HepG2 (cell line): ENCODE results near the gene MYOM1. TPM values are rescaled to one million over a fixed set of nuclear protein-coding genes. Genes with fewer than 3 reads are reported as not detected.

Experiments used
- DPF2 ChIP-seq: sonication (generic); formaldehyde crosslinking; IDR thresholded peaks from 2 replicates; pipeline ENCODE4 v1.4.0; 2020; ENCODE audit warnings: mild to moderate bottlenecking, low read depth, missing genetic modification reagents, borderline replicate concordance
- ETV6 ChIP-seq: sonication (generic); formaldehyde crosslinking; conservative IDR thresholded peaks from 2 replicates; pipeline ENCODE4 v1.4.0; 2020; ENCODE audit warnings: missing genetic modification reagents
- EZH2 ChIP-seq: conservative IDR thresholded peaks from 2 replicates; pipeline ENCODE4 v1.6.1; 2012; ENCODE audit warnings: mild to moderate bottlenecking, low read depth, low read length, moderate library complexity
- MAF1 ChIP-seq: sonication (generic); formaldehyde crosslinking; IDR thresholded peaks from 2 replicates; pipeline ENCODE4 v1.5.0; 2020; ENCODE audit warnings: missing genetic modification reagents, borderline replicate concordance
- MEIS1 ChIP-seq: sonication (generic); formaldehyde crosslinking; IDR thresholded peaks from 2 replicates; pipeline ENCODE4 v1.9.0; 2021; ENCODE audit warnings: mild to moderate bottlenecking, missing genetic modification reagents, moderate library complexity, borderline replicate concordance
- NCOR1 ChIP-seq: fragments of 200-600 bp; sonication (generic); IDR thresholded peaks from 2 replicates; pipeline ENCODE4 v1.7.0; 2017; ENCODE audit warnings: antibody characterized with exemption, low read length, borderline replicate concordance
- NFIC ChIP-seq: IDR thresholded peaks from 2 replicates; pipeline ENCODE4 v1.6.1; 2012; ENCODE audit warnings: mild to moderate bottlenecking, low read length, inconsistent platforms
- RXRA ChIP-seq: sonication (generic); formaldehyde crosslinking; IDR thresholded peaks from 2 replicates; pipeline ENCODE4 v1.5.1; 2020; ENCODE audit warnings: missing genetic modification reagents
- SOX6 ChIP-seq, 2 experiments: fragments of 450-650 bp in 1 of 2; sonication (generic) in 1 of 2; formaldehyde crosslinking in 1 of 2; IDR thresholded peaks; 2 replicates each; pipeline versions ENCODE4 v1.4.0 to v1.6.1; 2017 to 2020; ENCODE audit warnings: antibody characterized with exemption in 1 of 2, mild to moderate bottlenecking in 1 of 2, missing genetic modification reagents in 1 of 2
- U2AF1 ChIP-seq: fragments of 200-400 bp; formaldehyde crosslinking; optimal IDR thresholded peaks from 2 replicates; pipeline ENCODE3; 2017; ENCODE audit warnings: mild to moderate bottlenecking, low read depth, low read length
- ZBTB40 ChIP-seq, 2 experiments: fragments of 450-650 bp in 1 of 2; sonication (generic) in 1 of 2; formaldehyde crosslinking in 1 of 2; IDR thresholded peaks; 2 replicates each; pipeline versions ENCODE4 v1.6.1 to v1.8.0; 2016 to 2022; ENCODE audit warnings: antibody characterized with exemption in 1 of 2, mild to moderate bottlenecking in 1 of 2, missing genetic modification reagents in 1 of 2
- ZKSCAN1 ChIP-seq: fragments of 150-350 bp; IDR thresholded peaks from 2 replicates; pipeline ENCODE4 v1.6.1; 2014; ENCODE audit warnings: low read length
- ZSCAN21 ChIP-seq: sonication (generic); formaldehyde crosslinking; IDR thresholded peaks from 2 replicates; pipeline ENCODE4 v1.8.0; 2022; ENCODE audit warnings: mild to moderate bottlenecking, missing genetic modification reagents, moderate library complexity, borderline replicate concordance
- polyA plus RNA-seq, 8 experiments: library from polyadenylated mRNA; depleted of rRNA in 3 of 8; stranded (reverse) in 7 of 8; unstranded in 1 of 8; fragments of >200 nt; fragmentation: Illumina TruSeq in 4 of 8; extraction: Trizol in 4 of 8; gene quantifications; 2 replicates each; pipeline versions ENCODE4 v1.2.1 to v1.2.3, GENCODE V29; 2011 to 2016; ENCODE audit warnings: low read depth in 4 of 8, missing spikeins in 1 of 8, mixed read lengths in 1 of 8; ENCODE audit not compliant: insufficient read depth in 1 of 8
- total RNA-seq, 5 experiments: library from RNA; depleted of rRNA; stranded (reverse); fragments of >200 nt; fragmentation: Illumina TruSeq; extraction: Trizol; gene quantifications; 2 replicates each; pipeline ENCODE4 v1.2.3, GENCODE V29; 2016; ENCODE audit warnings: low read depth in 1 of 5
- TF ChIP-seq, protein P1 (sequence below): sonication (generic); formaldehyde crosslinking; conservative IDR thresholded peaks from 2 replicates; pipeline ENCODE4 v1.8.0; 2022; ENCODE audit warnings: low read depth, missing genetic modification reagents
- TF ChIP-seq, protein P2 (sequence below): sonication (generic); formaldehyde crosslinking; IDR thresholded peaks from 2 replicates; pipeline ENCODE4 v1.4.0; 2020; ENCODE audit warnings: mild to moderate bottlenecking, missing genetic modification reagents

Gene MYOM1
- total and polyA plus RNA-seq, 2 of the 13 experiments (the other 11 are each of a cell fraction or from before 2014, with no cell fraction given) = 0.46 to 0.98 TPM

DNA sequence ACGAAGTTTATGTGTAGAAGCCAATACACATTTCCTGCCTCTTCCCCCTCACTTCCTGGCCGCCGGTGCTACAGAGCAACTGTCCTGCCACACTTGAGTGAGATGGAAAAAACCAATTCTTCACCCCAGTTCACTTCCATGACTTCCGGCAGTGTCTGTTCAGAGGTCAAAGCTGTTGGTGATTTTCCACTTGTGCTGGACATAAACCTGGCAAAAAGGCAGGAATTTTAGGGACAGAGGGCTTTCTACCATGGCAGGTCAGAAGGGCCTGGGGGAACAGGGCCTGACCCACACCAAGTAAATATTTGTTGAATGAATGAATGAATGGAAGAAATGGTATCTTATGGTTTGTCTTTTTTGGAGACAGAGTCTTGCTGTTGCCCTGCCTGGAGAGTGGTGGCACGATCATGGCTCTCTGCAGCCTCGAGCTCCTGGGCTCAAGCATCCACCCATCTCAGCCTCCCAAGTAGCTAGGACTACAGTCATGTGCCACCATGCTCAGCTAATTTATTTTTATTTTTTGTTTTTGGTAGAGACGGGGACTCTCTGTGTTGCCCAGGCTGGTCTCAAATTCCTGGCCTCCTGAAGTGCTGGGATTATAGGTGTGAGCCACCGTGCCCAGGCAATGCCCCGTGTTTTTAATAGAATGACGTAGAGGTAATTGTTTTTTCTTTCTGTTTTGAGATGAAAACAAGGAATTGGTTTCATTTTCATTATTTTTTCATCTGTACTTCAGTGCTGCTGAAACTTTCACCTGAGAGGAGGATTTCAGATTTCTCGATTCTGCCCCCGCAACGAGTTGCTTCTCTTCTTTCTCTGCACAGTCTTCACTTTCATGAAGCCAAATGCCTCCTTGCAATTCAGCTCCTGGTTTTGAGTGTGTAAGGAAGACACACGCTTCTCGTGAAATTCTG, 158.8 kb downstream of the MYOM1 start (continued):
- TF ChIP-seq NFIC (peak; percentile 98), ZBTB40 (IDR thresholded peaks at IDR 0.05) (peak; percentile 52), ZBTB40 (CRISPR knock-in tag; IDR thresholded peaks at IDR 0.05) (peak; percentile 23; the same call in 1 of the 2 replicates), SOX6 (IDR thresholded peaks at IDR 0.05) (no peak), SOX6 (CRISPR knock-in tag; IDR thresholded peaks at IDR 0.05) (peak; percentile 87), ETV6 (CRISPR knock-in tag) (no peak), RXRA (CRISPR knock-in tag) (peak; percentile 95), ZKSCAN1 (no peak), DPF2 (CRISPR knock-in tag) (peak; percentile 65; the same call in 1 of the 2 replicates), ZSCAN21 (CRISPR knock-in tag) (no peak), EZH2 (no peak), NCOR1 (no peak; the same call in 1 of the 2 replicates), MEIS1 (peak; percentile 87; the same call in 1 of the 2 replicates), MAF1 (CRISPR knock-in tag) (no peak), U2AF1 (no peak)
- TF ChIP-seq, protein P1, sequence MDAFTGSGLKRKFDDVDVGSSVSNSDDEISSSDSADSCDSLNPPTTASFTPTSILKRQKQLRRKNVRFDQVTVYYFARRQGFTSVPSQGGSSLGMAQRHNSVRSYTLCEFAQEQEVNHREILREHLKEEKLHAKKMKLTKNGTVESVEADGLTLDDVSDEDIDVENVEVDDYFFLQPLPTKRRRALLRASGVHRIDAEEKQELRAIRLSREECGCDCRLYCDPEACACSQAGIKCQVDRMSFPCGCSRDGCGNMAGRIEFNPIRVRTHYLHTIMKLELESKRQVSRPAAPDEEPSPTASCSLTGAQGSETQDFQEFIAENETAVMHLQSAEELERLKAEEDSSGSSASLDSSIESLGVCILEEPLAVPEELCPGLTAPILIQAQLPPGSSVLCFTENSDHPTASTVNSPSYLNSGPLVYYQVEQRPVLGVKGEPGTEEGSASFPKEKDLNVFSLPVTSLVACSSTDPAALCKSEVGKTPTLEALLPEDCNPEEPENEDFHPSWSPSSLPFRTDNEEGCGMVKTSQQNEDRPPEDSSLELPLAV (CRISPR knock-in tag) = no peak
- TF ChIP-seq, protein P2, sequence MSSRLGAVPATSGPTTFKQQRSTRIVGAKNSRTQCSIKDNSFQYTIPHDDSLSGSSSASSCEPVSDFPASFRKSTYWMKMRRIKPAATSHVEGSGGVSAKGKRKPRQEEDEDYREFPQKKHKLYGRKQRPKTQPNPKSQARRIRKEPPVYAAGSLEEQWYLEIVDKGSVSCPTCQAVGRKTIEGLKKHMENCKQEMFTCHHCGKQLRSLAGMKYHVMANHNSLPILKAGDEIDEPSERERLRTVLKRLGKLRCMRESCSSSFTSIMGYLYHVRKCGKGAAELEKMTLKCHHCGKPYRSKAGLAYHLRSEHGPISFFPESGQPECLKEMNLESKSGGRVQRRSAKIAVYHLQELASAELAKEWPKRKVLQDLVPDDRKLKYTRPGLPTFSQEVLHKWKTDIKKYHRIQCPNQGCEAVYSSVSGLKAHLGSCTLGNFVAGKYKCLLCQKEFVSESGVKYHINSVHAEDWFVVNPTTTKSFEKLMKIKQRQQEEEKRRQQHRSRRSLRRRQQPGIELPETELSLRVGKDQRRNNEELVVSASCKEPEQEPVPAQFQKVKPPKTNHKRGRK (CRISPR knock-in tag) = no peak
